GM19240 (cell line): ENCODE data around the gene CSTF1.

Source experiments
- DNase-seq: peaks from one replicate; pipeline ENCODE4 v3.0.0; 2011; ENCODE audit warnings: low spot score; ENCODE audit not compliant: insufficient read length

CSTF1 gene

GRCh38 chr20:56454754-56455153, 62.3 kb downstream of the CSTF1 start:
- peak; percentile 32 for DNase-seq
